ENCODE results near the gene BRAT1. TPM values are rescaled to one million over a fixed set of nuclear protein-coding genes. Genes with fewer than 3 reads are reported as not detected.

Gene BRAT1
- polyA plus RNA-seq, 2 donors, result 15.6 to 19.5 TPM

- Histone ChIP-seq H3K4me1 (ENCODE audit: control insufficient read depth in 2 of 2, insufficient read depth in 2 of 2, low read length in 1 of 2) (no peaks in the 10 kb centered on the region), H3K27ac (ENCODE audit: low read depth in 2 of 2, low read length in 1 of 2) (no peak overlapping the region), H3K9me3 (ENCODE audit: control insufficient read depth in 2 of 2, insufficient read depth in 1 of 2, low read depth in 1 of 2, low read length in 1 of 2) (no peaks in the 10 kb centered on the region), H3K4me3 (ENCODE audit: low read depth in 1 of 2, low read length in 2 of 2) (no peak overlapping the region), H3K36me3 (ENCODE audit: control insufficient read depth in 2 of 2, insufficient read depth in 2 of 2, low read length in 1 of 2) (peaks cover 0 to 24% of the 10 kb centered on the region in 2 donors), H3K27me3 (ENCODE audit: control insufficient read depth in 1 of 2, insufficient read depth in 2 of 2, low read length in 2 of 2) (no peaks in the 10 kb centered on the region)
- WGBS, 2 donors, result 85 to 87% methylated on average over 21 of the region's 21 CpGs
Observed at GRCh38 chr7:2575046-2575732, 19.9 kb upstream of the BRAT1 start.

- Histone ChIP-seq H3K4me3 (ENCODE audit: low read depth in 1 of 2, low read length in 2 of 2) (no peak overlapping the region), H3K4me1 (ENCODE audit: control insufficient read depth in 2 of 2, insufficient read depth in 2 of 2, low read length in 1 of 2) (no peaks in the 10 kb centered on the region), H3K27me3 (ENCODE audit: control insufficient read depth in 1 of 2, insufficient read depth in 2 of 2, low read length in 2 of 2) (no peaks in the 10 kb centered on the region), H3K27ac (ENCODE audit: low read depth in 2 of 2, low read length in 1 of 2) (no peak overlapping the region), H3K9me3 (ENCODE audit: control insufficient read depth in 2 of 2, insufficient read depth in 1 of 2, low read depth in 1 of 2, low read length in 1 of 2) (no peaks in the 10 kb centered on the region), H3K36me3 (ENCODE audit: control insufficient read depth in 2 of 2, insufficient read depth in 2 of 2, low read length in 1 of 2) (peaks cover 0 to 24% of the 10 kb centered on the region in 2 donors)
- 91 to 93% methylated on average over 9 of the region's 9 CpGs for WGBS, 2 donors
Observed at GRCh38 chr7:2573761-2574160, 18.4 kb upstream of the BRAT1 start.

- Histone ChIP-seq H3K36me3 (ENCODE audit: control insufficient read depth in 2 of 2, insufficient read depth in 2 of 2, low read length in 1 of 2) (peaks cover 0 to 18% of the 10 kb centered on the region in 2 donors), H3K9me3 (ENCODE audit: control insufficient read depth in 2 of 2, insufficient read depth in 1 of 2, low read depth in 1 of 2, low read length in 1 of 2) (no peaks in the 10 kb centered on the region), H3K4me3 (ENCODE audit: low read depth in 1 of 2, low read length in 2 of 2) (no peak overlapping the region), H3K27me3 (ENCODE audit: control insufficient read depth in 1 of 2, insufficient read depth in 2 of 2, low read length in 2 of 2) (no peaks in the 10 kb centered on the region), H3K4me1 (ENCODE audit: control insufficient read depth in 2 of 2, insufficient read depth in 2 of 2, low read length in 1 of 2) (peaks cover 0 to 2% of the 10 kb centered on the region in 2 donors), H3K27ac (ENCODE audit: low read depth in 2 of 2, low read length in 1 of 2) (no peak overlapping the region)
- WGBS, 2 donors, result 65 to 69% methylated on average over 22 of the region's 22 CpGs
Observed at GRCh38 chr7:2572101-2572842, 16.9 kb upstream of the BRAT1 start.

- Histone ChIP-seq H3K36me3 (ENCODE audit: control insufficient read depth in 2 of 2, insufficient read depth in 2 of 2, low read length in 1 of 2) (peaks cover 0 to 16% of the 10 kb centered on the region in 2 donors), H3K27me3 (ENCODE audit: control insufficient read depth in 1 of 2, insufficient read depth in 2 of 2, low read length in 2 of 2) (no peaks in the 10 kb centered on the region), H3K9me3 (ENCODE audit: control insufficient read depth in 2 of 2, insufficient read depth in 1 of 2, low read depth in 1 of 2, low read length in 1 of 2) (no peaks in the 10 kb centered on the region), H3K4me3 (ENCODE audit: low read depth in 1 of 2, low read length in 2 of 2) (no peak overlapping the region), H3K27ac (ENCODE audit: low read depth in 2 of 2, low read length in 1 of 2) (no peak overlapping the region), H3K4me1 (ENCODE audit: control insufficient read depth in 2 of 2, insufficient read depth in 2 of 2, low read length in 1 of 2) (peaks cover 0 to 2% of the 10 kb centered on the region in 2 donors)
- 89 to 92% methylated on average over 15 of the region's 15 CpGs for WGBS, 2 donors
Observed at GRCh38 chr7:2571409-2571808, 16.1 kb upstream of the BRAT1 start.

- 76 to 88% methylated on average over 16 of the region's 16 CpGs for WGBS, 2 donors
- H3K27ac ChIP-seq (ENCODE audit: low read depth in 2 of 2, low read length in 1 of 2), result no peak overlapping the region
- no peak overlapping the region for H3K4me3 ChIP-seq (ENCODE audit: low read depth in 1 of 2, low read length in 2 of 2)
- no peaks in the 10 kb centered on the region for H3K9me3 ChIP-seq (ENCODE audit: control insufficient read depth in 2 of 2, insufficient read depth in 1 of 2, low read depth in 1 of 2, low read length in 1 of 2)
- peaks cover 0 to 10% of the 10 kb centered on the region in 2 donors for H3K36me3 ChIP-seq (ENCODE audit: control insufficient read depth in 2 of 2, insufficient read depth in 2 of 2, low read length in 1 of 2)
- no peaks in the 10 kb centered on the region for H3K27me3 ChIP-seq (ENCODE audit: control insufficient read depth in 1 of 2, insufficient read depth in 2 of 2, low read length in 2 of 2)
- H3K4me1 ChIP-seq (ENCODE audit: control insufficient read depth in 2 of 2, insufficient read depth in 2 of 2, low read length in 1 of 2), result peaks cover 0 to 2% of the 10 kb centered on the region in 2 donors
Observed at GRCh38 chr7:2570021-2570420, 14.7 kb upstream of the BRAT1 start.

GRCh38 chr7:2569421-2569820 lies 14.1 kb upstream of the BRAT1 start:
- H3K4me3 ChIP-seq (ENCODE audit: low read depth in 1 of 2, low read length in 2 of 2), result no peak overlapping the region
- peaks cover 0 to 9% of the 10 kb centered on the region in 2 donors for H3K36me3 ChIP-seq (ENCODE audit: control insufficient read depth in 2 of 2, insufficient read depth in 2 of 2, low read length in 1 of 2)
- no peaks in the 10 kb centered on the region for H3K9me3 ChIP-seq (ENCODE audit: control insufficient read depth in 2 of 2, insufficient read depth in 1 of 2, low read depth in 1 of 2, low read length in 1 of 2)
- 96% methylated on average over 14 of the region's 14 CpGs for WGBS, 2 donors
- H3K4me1 ChIP-seq (ENCODE audit: control insufficient read depth in 2 of 2, insufficient read depth in 2 of 2, low read length in 1 of 2), result peaks cover 0 to 2% of the 10 kb centered on the region in 2 donors
- no peaks in the 10 kb centered on the region for H3K27me3 ChIP-seq (ENCODE audit: control insufficient read depth in 1 of 2, insufficient read depth in 2 of 2, low read length in 2 of 2)
- H3K27ac ChIP-seq (ENCODE audit: low read depth in 2 of 2, low read length in 1 of 2), result no peak overlapping the region

GRCh38 chr7:2568521-2569223 lies 13.3 kb upstream of the BRAT1 start:
- peaks cover 0 to 2% of the 10 kb centered on the region in 2 donors for H3K4me1 ChIP-seq (ENCODE audit: control insufficient read depth in 2 of 2, insufficient read depth in 2 of 2, low read length in 1 of 2)
- no peak overlapping the region for H3K27ac ChIP-seq (ENCODE audit: low read depth in 2 of 2, low read length in 1 of 2)
- H3K27me3 ChIP-seq (ENCODE audit: control insufficient read depth in 1 of 2, insufficient read depth in 2 of 2, low read length in 2 of 2), result no peaks in the 10 kb centered on the region
- WGBS, 2 donors, result 92 to 94% methylated on average over 24 of the region's 24 CpGs
- no peaks in the 10 kb centered on the region for H3K9me3 ChIP-seq (ENCODE audit: control insufficient read depth in 2 of 2, insufficient read depth in 1 of 2, low read depth in 1 of 2, low read length in 1 of 2)
- peaks cover 0 to 3% of the 10 kb centered on the region in 2 donors for H3K36me3 ChIP-seq (ENCODE audit: control insufficient read depth in 2 of 2, insufficient read depth in 2 of 2, low read length in 1 of 2)
- H3K4me3 ChIP-seq (ENCODE audit: low read depth in 1 of 2, low read length in 2 of 2), result no peak overlapping the region

- H3K36me3 ChIP-seq (ENCODE audit: control insufficient read depth in 2 of 2, insufficient read depth in 2 of 2, low read length in 1 of 2), result no peaks in the 10 kb centered on the region
- 57 to 59% methylated on average over 16 of the region's 16 CpGs for WGBS, 2 donors
- H3K4me3 ChIP-seq (ENCODE audit: low read depth in 1 of 2, low read length in 2 of 2), result no peak overlapping the region
- H3K4me1 ChIP-seq (ENCODE audit: control insufficient read depth in 2 of 2, insufficient read depth in 2 of 2, low read length in 1 of 2), result peaks cover 0 to 2% of the 10 kb centered on the region in 2 donors
- H3K27ac ChIP-seq (ENCODE audit: low read depth in 2 of 2, low read length in 1 of 2), result no peak overlapping the region
- no peaks in the 10 kb centered on the region for H3K27me3 ChIP-seq (ENCODE audit: control insufficient read depth in 1 of 2, insufficient read depth in 2 of 2, low read length in 2 of 2)
- no peaks in the 10 kb centered on the region for H3K9me3 ChIP-seq (ENCODE audit: control insufficient read depth in 2 of 2, insufficient read depth in 1 of 2, low read depth in 1 of 2, low read length in 1 of 2)
Observed at GRCh38 chr7:2567679-2568278, 12.5 kb upstream of the BRAT1 start.

GRCh38 chr7:2566890-2567678 lies 11.8 kb upstream of the BRAT1 start:
- WGBS, 2 donors, result 76 to 79% methylated on average over 28 of the region's 28 CpGs
- H3K4me3 ChIP-seq (ENCODE audit: low read depth in 1 of 2, low read length in 2 of 2), result no peak overlapping the region
- H3K4me1 ChIP-seq (ENCODE audit: control insufficient read depth in 2 of 2, insufficient read depth in 2 of 2, low read length in 1 of 2), result peaks cover 0 to 2% of the 10 kb centered on the region in 2 donors
- H3K9me3 ChIP-seq (ENCODE audit: control insufficient read depth in 2 of 2, insufficient read depth in 1 of 2, low read depth in 1 of 2, low read length in 1 of 2), result no peaks in the 10 kb centered on the region
- H3K27me3 ChIP-seq (ENCODE audit: control insufficient read depth in 1 of 2, insufficient read depth in 2 of 2, low read length in 2 of 2), result no peaks in the 10 kb centered on the region
- no peak overlapping the region for H3K27ac ChIP-seq (ENCODE audit: low read depth in 2 of 2, low read length in 1 of 2)
- no peaks in the 10 kb centered on the region for H3K36me3 ChIP-seq (ENCODE audit: control insufficient read depth in 2 of 2, insufficient read depth in 2 of 2, low read length in 1 of 2)

Data from esophagus (tissue), 2 donors.